Measurements from ENCODE around the gene TMC4. TPM values are rescaled to one million over a fixed set of nuclear protein-coding genes. Genes with fewer than 3 reads are reported as not detected.

The TMC4 gene
- total RNA-seq, 1 donor from 2014 or later: 1.6 TPM

GRCh38 chr19:54155694-54156093 is 17.3 kb downstream of the TMC4 start:
- DNase-seq (ENCODE audit: low spot score): no peak

- no peak for DNase-seq (ENCODE audit: low spot score)
Measured at GRCh38 chr19:54154603-54155345, 18.2 kb downstream of the TMC4 start.

- DNase-seq (ENCODE audit: low spot score): no peak
Measured at GRCh38 chr19:54153731-54154326, 19.1 kb downstream of the TMC4 start.

- no peak for DNase-seq (ENCODE audit: low spot score)
Measured at GRCh38 chr19:54152878-54153524, 20.0 kb downstream of the TMC4 start.

- no peak for DNase-seq (ENCODE audit: low spot score)
Measured at GRCh38 chr19:54152267-54152666, 20.7 kb downstream of the TMC4 start.

GRCh38 chr19:54151362-54152035 is 21.5 kb downstream of the TMC4 start:
- DNase-seq (ENCODE audit: low spot score): no peak

- no peak for DNase-seq (ENCODE audit: low spot score)
Measured at GRCh38 chr19:54149021-54149812, 23.7 kb downstream of the TMC4 start.

- DNase-seq (ENCODE audit: low spot score): no peak
Measured at GRCh38 chr19:54148158-54148557, 24.8 kb downstream of the TMC4 start.

- DNase-seq (ENCODE audit: low spot score): no peak
Measured at GRCh38 chr19:54147676-54148075, 25.3 kb downstream of the TMC4 start.

GRCh38 chr19:54145541-54146158 is 27.3 kb downstream of the TMC4 start:
- no peak for DNase-seq (ENCODE audit: low spot score)

- no peak for DNase-seq (ENCODE audit: low spot score)
Measured at GRCh38 chr19:54142166-54142780, 30.7 kb downstream of the TMC4 start.

- no peak for DNase-seq (ENCODE audit: low spot score)
Measured at GRCh38 chr19:54141356-54141755, 31.6 kb downstream of the TMC4 start.

- no peak for DNase-seq (ENCODE audit: low spot score)
Measured at GRCh38 chr19:54138489-54139256, 34.3 kb downstream of the TMC4 start.

- DNase-seq (ENCODE audit: low spot score): no peak
Measured at GRCh38 chr19:54137699-54138488, 35.1 kb downstream of the TMC4 start, which contains the start of gene CNOT3. Gene CNOT3 (plus strand): TSS chr19:54137762. CDS start chr19:54142979, 5,217 bp downstream.

GRCh38 chr19:54136864-54137698 is 35.9 kb downstream of the TMC4 start:
- DNase-seq (ENCODE audit: low spot score): peak; percentile 99

- no peak for DNase-seq (ENCODE audit: low spot score)
Measured at GRCh38 chr19:54136086-54136863, 36.7 kb downstream of the TMC4 start.

Measured in mesenteric fat pad (tissue), 1 donor.